Thoracic aorta (tissue), 2 donors: ENCODE results near the gene ZNF143. TPM values are rescaled to one million over a fixed set of nuclear protein-coding genes. Genes with fewer than 3 reads are reported as not detected.

Source experiments
- ATAC-seq: fragments of 150-250 bp; one replicate; pipeline ENCODE4 v1.8.0; 2017; ENCODE audit warnings: low read depth; ENCODE audit not compliant: insufficient number of reproducible peaks, low FRiP score
- DNase-seq: peaks from one replicate; pipeline ENCODE4 v3.0.0-alpha.2; 2020; ENCODE audit warnings: low spot score
- H3K27ac ChIP-seq, 2 donors: fragments of 200-600 bp; sonication (generic); 1 replicate in 1 of 2; 2 replicates in 1 of 2; pipeline ENCODE4 v1.5.1; 2016; ENCODE audit warnings: mild to moderate bottlenecking in 2 of 2, moderate library complexity in 2 of 2
- H3K27me3 ChIP-seq: fragments of 200-600 bp; sonication (generic); replicated peaks from 2 replicates; pipeline ENCODE4 v1.6.0; 2016; ENCODE audit warnings: mild to moderate bottlenecking; ENCODE audit not compliant: insufficient read depth
- H3K36me3 ChIP-seq: fragments of 200-600 bp; sonication (generic); one replicate; pipeline ENCODE4 v1.5.1; 2016
- H3K4me1 ChIP-seq, 2 donors: fragments of 200-600 bp; sonication (generic); 1 replicate in 1 of 2; 2 replicates in 1 of 2; pipeline versions ENCODE4 v1.5.1 to v1.6.0; 2016; ENCODE audit warnings: low read depth in 2 of 2, mild to moderate bottlenecking in 1 of 2; ENCODE audit not compliant: control insufficient read depth in 1 of 2
- H3K4me3 ChIP-seq: fragments of 200-600 bp; sonication (generic); 2 replicates; pipeline ENCODE4 v1.5.1; 2016; ENCODE audit warnings: mild to moderate bottlenecking
- H3K9me3 ChIP-seq: fragments of 200-600 bp; sonication (generic); 2 replicates; pipeline ENCODE4 v1.5.1; 2016
- total RNA-seq, 2 donors: library from RNA; depleted of rRNA; stranded (reverse); fragments of >200 nt; gene quantifications; one replicate each; pipeline versions ENCODE4 v1.1.0 to v1.2.3, GENCODE V29; 2016
- TF ChIP-seq, protein P1 (sequence below): fragments of 200-600 bp; sonication (generic); IDR thresholded peaks from one replicate; pipeline ENCODE4 v1.5.1; 2019; ENCODE audit warnings: antibody characterized with exemption

ZNF143 gene
- total RNA-seq, 2 donors from 2014 or later, result 45.1 to 80.6 TPM

GRCh38 chr11:9462806-9463537, 2.2 kb downstream of the ZNF143 start:
- peak overlapping the region; percentile 99 to 100 for H3K27ac ChIP-seq
- H3K4me3 ChIP-seq, result no peak overlapping the region
- no peaks in the 10 kb centered on the region for H3K9me3 ChIP-seq
- DNase-seq, result no peak
- no peaks in the 10 kb centered on the region for H3K27me3 ChIP-seq
- H3K36me3 ChIP-seq, result no peaks in the 10 kb centered on the region
- TF ChIP-seq, protein P1, sequence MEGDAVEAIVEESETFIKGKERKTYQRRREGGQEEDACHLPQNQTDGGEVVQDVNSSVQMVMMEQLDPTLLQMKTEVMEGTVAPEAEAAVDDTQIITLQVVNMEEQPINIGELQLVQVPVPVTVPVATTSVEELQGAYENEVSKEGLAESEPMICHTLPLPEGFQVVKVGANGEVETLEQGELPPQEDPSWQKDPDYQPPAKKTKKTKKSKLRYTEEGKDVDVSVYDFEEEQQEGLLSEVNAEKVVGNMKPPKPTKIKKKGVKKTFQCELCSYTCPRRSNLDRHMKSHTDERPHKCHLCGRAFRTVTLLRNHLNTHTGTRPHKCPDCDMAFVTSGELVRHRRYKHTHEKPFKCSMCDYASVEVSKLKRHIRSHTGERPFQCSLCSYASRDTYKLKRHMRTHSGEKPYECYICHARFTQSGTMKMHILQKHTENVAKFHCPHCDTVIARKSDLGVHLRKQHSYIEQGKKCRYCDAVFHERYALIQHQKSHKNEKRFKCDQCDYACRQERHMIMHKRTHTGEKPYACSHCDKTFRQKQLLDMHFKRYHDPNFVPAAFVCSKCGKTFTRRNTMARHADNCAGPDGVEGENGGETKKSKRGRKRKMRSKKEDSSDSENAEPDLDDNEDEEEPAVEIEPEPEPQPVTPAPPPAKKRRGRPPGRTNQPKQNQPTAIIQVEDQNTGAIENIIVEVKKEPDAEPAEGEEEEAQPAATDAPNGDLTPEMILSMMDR, result no peak
- ATAC-seq, result no peak
- H3K4me1 ChIP-seq, result peaks cover 6 to 21% of the 10 kb centered on the region in 2 donors

- Histone ChIP-seq H3K27me3 (no peaks in the 10 kb centered on the region), H3K4me1 (no peaks in the 10 kb centered on the region), H3K36me3 (peaks cover 19% of the 10 kb centered on the region), H3K9me3 (no peaks in the 10 kb centered on the region), H3K4me3 (no peak overlapping the region), H3K27ac (no peak overlapping the region)
- TF ChIP-seq, protein P1, result no peak
- ATAC-seq, result no peak
- DNase-seq, result no peak
Measured at GRCh38 chr11:9470765-9471164, 10.0 kb downstream of the ZNF143 start.

DNA sequence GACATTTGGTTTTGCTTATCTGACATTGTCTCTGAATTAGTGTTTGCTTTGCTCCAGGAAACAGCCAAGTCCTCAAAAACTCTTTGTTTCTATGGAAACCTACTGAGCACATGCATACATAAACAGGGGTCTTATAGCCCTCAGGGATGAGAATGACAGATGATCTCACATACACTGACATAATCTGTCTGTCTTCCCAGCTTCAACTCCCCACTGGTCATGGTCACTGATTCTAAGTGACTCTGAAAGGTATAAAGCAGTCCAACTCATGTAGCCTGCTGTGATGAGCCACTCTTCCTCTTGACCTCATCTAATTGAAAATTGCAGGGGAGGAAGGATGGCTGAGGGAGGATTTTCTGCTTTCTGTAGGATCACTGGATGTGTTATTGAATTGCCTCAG, 12.6 kb downstream of the ZNF143 start:
- Histone ChIP-seq H3K9me3 (no peaks in the 10 kb centered on the region), H3K36me3 (peaks cover 21% of the 10 kb centered on the region), H3K4me1 (no peaks in the 10 kb centered on the region), H3K27ac (no peak overlapping the region), H3K27me3 (no peaks in the 10 kb centered on the region), H3K4me3 (no peak overlapping the region)
- TF ChIP-seq, protein P1, result no peak
- DNase-seq, result no peak
- no peak for ATAC-seq

GRCh38 chr11:9479899-9480298, 19.1 kb downstream of the ZNF143 start:
- ATAC-seq (no peak), DNase-seq (no peak)
- TF ChIP-seq, protein P1, result no peak
- no peak overlapping the region for H3K4me3 ChIP-seq
- no peaks in the 10 kb centered on the region for H3K4me1 ChIP-seq
- H3K9me3 ChIP-seq, result no peaks in the 10 kb centered on the region
- no peaks in the 10 kb centered on the region for H3K27me3 ChIP-seq
- H3K27ac ChIP-seq, result no peak overlapping the region
- H3K36me3 ChIP-seq, result peaks cover 20% of the 10 kb centered on the region

DNA sequence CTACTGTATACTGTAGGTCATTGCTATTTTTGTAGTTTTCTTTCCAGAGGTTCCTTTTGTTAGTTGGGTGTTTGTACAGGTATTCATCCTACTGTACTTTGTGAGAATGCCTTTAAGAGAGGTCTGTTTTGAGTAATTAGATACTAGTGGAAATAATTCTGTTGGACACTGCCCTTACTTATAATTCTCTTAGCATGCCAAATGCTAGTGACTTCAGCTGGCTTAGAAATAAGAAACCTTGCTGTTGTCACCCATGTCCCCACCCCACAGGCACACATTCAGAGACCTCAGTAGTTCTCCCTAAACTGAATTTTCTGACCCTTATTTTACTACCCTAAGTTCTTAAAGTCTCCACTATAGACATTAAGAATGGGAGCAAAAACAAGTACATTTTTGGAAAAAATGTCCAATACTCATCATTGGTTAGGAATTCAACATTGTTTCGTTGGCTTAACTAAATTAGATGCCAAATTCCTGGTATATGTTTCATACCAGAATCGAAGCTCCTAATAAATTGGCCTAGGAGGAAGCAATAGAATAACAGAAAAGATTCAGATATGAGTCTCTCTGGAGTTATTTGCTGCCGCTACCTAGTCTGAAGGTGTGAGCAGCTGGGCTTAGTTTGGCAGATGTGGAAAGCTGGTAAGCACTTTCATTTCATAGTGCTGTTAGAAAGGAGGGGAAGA, 28.4 kb downstream of the ZNF143 start:
- ATAC-seq (no peak), DNase-seq (no peak)
- TF ChIP-seq, protein P1, result no peak
- Histone ChIP-seq H3K4me3 (peak overlapping the region; percentile 50), H3K36me3 (peaks cover 13% of the 10 kb centered on the region), H3K4me1 (peaks cover 7 to 21% of the 10 kb centered on the region in 2 donors), H3K9me3 (no peaks in the 10 kb centered on the region), H3K27ac (peak overlapping the region in 1 of 2 donors; percentile 45), H3K27me3 (no peaks in the 10 kb centered on the region)
